ENCODE data around the gene CCNI. TPM values are rescaled to one million over a fixed set of nuclear protein-coding genes. Genes with fewer than 3 reads are reported as not detected.
A peak's percentile ranks its signal among the peaks of the same experiment; 100 is the strongest.

CCNI gene
- total and polyA plus RNA-seq, 4 donors, result 36.2 to 87.5 (median 62.3) TPM

DNA sequence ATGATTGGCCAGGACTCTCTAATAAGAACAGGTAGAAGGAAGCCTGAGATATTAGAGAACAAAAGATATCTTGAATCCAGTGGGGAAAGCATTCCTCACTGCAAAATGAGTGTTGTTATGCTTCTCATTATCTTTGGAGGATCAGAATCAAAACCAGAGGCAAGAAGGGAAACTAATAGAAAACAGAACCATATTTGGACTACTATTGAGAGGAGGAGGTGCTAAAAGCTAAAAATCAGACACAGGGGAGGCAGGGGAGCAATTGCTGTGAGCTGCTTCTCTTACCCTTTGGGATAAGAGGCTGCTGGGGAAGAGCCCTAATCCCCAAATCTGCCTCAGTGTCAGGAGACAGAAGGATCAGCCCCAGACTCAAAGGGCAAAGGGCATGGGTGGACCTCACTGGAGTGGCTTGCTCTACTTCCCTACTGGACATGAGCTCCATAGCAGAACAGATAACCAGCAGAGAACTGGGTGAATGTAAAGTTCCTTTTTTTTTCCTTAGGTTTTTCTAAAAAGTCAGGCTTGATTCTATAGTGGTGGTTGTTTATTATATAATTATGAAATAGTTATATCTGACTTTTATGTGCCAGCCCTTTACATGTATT lies 66.2 kb downstream of the CCNI start:
- no peak for TF ChIP-seq JUND (IDR thresholded peaks at IDR 0.05)
- TF ChIP-seq, protein P1, sequence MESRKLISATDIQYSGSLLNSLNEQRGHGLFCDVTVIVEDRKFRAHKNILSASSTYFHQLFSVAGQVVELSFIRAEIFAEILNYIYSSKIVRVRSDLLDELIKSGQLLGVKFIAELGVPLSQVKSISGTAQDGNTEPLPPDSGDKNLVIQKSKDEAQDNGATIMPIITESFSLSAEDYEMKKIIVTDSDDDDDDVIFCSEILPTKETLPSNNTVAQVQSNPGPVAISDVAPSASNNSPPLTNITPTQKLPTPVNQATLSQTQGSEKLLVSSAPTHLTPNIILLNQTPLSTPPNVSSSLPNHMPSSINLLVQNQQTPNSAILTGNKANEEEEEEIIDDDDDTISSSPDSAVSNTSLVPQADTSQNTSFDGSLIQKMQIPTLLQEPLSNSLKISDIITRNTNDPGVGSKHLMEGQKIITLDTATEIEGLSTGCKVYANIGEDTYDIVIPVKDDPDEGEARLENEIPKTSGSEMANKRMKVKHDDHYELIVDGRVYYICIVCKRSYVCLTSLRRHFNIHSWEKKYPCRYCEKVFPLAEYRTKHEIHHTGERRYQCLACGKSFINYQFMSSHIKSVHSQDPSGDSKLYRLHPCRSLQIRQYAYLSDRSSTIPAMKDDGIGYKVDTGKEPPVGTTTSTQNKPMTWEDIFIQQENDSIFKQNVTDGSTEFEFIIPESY (IDR thresholded peaks at IDR 0.05), result no peak
- TF ChIP-seq, protein P2, sequence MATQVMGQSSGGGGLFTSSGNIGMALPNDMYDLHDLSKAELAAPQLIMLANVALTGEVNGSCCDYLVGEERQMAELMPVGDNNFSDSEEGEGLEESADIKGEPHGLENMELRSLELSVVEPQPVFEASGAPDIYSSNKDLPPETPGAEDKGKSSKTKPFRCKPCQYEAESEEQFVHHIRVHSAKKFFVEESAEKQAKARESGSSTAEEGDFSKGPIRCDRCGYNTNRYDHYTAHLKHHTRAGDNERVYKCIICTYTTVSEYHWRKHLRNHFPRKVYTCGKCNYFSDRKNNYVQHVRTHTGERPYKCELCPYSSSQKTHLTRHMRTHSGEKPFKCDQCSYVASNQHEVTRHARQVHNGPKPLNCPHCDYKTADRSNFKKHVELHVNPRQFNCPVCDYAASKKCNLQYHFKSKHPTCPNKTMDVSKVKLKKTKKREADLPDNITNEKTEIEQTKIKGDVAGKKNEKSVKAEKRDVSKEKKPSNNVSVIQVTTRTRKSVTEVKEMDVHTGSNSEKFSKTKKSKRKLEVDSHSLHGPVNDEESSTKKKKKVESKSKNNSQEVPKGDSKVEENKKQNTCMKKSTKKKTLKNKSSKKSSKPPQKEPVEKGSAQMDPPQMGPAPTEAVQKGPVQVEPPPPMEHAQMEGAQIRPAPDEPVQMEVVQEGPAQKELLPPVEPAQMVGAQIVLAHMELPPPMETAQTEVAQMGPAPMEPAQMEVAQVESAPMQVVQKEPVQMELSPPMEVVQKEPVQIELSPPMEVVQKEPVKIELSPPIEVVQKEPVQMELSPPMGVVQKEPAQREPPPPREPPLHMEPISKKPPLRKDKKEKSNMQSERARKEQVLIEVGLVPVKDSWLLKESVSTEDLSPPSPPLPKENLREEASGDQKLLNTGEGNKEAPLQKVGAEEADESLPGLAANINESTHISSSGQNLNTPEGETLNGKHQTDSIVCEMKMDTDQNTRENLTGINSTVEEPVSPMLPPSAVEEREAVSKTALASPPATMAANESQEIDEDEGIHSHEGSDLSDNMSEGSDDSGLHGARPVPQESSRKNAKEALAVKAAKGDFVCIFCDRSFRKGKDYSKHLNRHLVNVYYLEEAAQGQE (IDR thresholded peaks at IDR 0.05), result no peak
- TF ChIP-seq, protein P3, sequence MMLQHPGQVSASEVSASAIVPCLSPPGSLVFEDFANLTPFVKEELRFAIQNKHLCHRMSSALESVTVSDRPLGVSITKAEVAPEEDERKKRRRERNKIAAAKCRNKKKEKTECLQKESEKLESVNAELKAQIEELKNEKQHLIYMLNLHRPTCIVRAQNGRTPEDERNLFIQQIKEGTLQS (IDR thresholded peaks at IDR 0.05), result no peak
- no peak for TF ChIP-seq GABPA (IDR thresholded peaks at IDR 0.05 in 1 of 2, conservative IDR thresholded peaks at IDR 0.05 in 1 of 2)
- TF ChIP-seq SP1 (IDR thresholded peaks at IDR 0.05), result no peak
- TF ChIP-seq YY1 (IDR thresholded peaks at IDR 0.05), result no peak
- TF ChIP-seq NR2F2 (IDR thresholded peaks at IDR 0.05), result no peak
- TF ChIP-seq RXRA (IDR thresholded peaks at IDR 0.05), result no peak
- no peak for TF ChIP-seq HNF4A (conservative IDR thresholded peaks at IDR 0.05)
- no peak for TF ChIP-seq TAF1 (conservative IDR thresholded peaks at IDR 0.05)
- TF ChIP-seq, protein P4, sequence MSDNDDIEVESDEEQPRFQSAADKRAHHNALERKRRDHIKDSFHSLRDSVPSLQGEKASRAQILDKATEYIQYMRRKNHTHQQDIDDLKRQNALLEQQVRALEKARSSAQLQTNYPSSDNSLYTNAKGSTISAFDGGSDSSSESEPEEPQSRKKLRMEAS (IDR thresholded peaks at IDR 0.05), result no peak
- no peak for TF ChIP-seq RAD21 (IDR thresholded peaks at IDR 0.05)
- no peak for TF ChIP-seq HNF4G (IDR thresholded peaks at IDR 0.05)
- Histone ChIP-seq H3K4me1 (ENCODE audit: control insufficient read depth in 4 of 4, insufficient read depth in 4 of 4, low read length in 3 of 4) (peaks cover 0 to 4% (median 2%) of the 10 kb centered on the region in 4 donors), H3K36me3 (ENCODE audit: control insufficient read depth in 4 of 4, insufficient read depth in 3 of 4, low read depth in 1 of 4, low read length in 3 of 4) (peaks cover 0 to 1% (median 0%) of the 10 kb centered on the region in 4 donors), H3K9me3 (ENCODE audit: control insufficient read depth in 4 of 4, low read length in 3 of 4) (no peaks in the 10 kb centered on the region), H3K4me3 (ENCODE audit: low read depth in 1 of 3, low read length in 3 of 3) (no peak overlapping the region), H3K27ac (ENCODE audit: low read depth in 1 of 2, low read length in 2 of 2) (no peak overlapping the region), H3K9ac (ENCODE audit: low read depth in 1 of 2, low read length in 2 of 2) (no peak overlapping the region), H3K27me3 (ENCODE audit: control insufficient read depth in 4 of 4, insufficient read depth in 4 of 4, low read length in 3 of 4) (no peaks in the 10 kb centered on the region)
- no peak for DNase-seq (ENCODE audit: low spot score)

DNA sequence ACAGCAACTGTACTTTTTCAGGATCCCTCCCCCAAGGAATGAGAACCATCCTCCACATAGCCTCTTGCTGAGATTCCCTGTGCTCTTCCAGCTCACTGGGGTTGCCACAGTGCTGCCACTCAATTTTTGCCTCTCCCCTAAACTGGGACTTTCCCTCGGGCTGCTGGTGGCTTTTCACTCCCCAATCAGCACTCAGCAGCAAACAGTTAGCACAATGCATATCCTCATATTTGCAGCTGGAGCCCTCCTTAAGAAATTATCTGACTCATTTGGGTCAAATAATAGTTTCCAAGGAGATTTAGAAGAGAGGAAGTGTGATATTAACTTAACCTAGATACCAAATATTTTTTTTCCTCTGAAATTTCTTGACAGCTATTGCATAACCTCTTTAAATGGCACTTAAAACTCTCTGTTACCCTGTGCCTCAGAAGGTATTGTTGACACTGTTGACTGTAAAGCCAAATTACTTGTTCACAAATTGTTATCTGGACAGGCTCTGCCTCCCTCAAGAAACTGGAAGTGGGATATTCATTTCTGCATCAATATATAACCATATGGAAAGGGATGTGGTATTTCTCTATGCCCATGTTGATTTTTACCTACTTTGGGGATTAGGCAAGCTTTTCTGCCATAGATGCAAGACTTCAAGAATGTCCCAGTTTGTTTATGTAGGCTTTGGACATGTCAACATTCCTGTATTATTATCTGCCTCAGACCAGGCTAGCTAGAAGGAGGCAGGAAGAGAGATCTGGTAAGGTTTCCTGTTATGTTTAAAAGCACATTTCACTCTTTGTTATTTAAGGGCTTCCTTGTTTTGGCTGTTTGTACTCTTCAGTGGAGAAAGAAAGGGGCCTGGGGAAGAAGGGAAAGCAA lies 68.2 kb downstream of the CCNI start:
- Histone ChIP-seq H3K27ac (ENCODE audit: low read depth in 1 of 2, low read length in 2 of 2) (peak overlapping the region; percentile 28 to 30), H3K36me3 (ENCODE audit: control insufficient read depth in 4 of 4, insufficient read depth in 3 of 4, low read depth in 1 of 4, low read length in 3 of 4) (peaks cover 0 to 3% (median 0%) of the 10 kb centered on the region in 4 donors), H3K9ac (ENCODE audit: low read depth in 1 of 2, low read length in 2 of 2) (no peak overlapping the region), H3K4me3 (ENCODE audit: low read depth in 1 of 3, low read length in 3 of 3) (no peak overlapping the region), H3K9me3 (ENCODE audit: control insufficient read depth in 4 of 4, low read length in 3 of 4) (no peaks in the 10 kb centered on the region), H3K27me3 (ENCODE audit: control insufficient read depth in 4 of 4, insufficient read depth in 4 of 4, low read length in 3 of 4) (no peaks in the 10 kb centered on the region), H3K4me1 (ENCODE audit: control insufficient read depth in 4 of 4, insufficient read depth in 4 of 4, low read length in 3 of 4) (peaks cover 0 to 4% (median 2%) of the 10 kb centered on the region in 4 donors)
- 63% methylated on average over 1 of the region's 1 CpG for WGBS
- DNase-seq (ENCODE audit: low spot score), result no peak
- peak in 1 of 2 donors; percentile 9 for TF ChIP-seq JUND (IDR thresholded peaks at IDR 0.05)
- TF ChIP-seq, protein P2 (IDR thresholded peaks at IDR 0.05), result no peak
